T-cell (primary cell): Measurements from ENCODE around the gene DNAJC4. TPM values are rescaled to one million over a fixed set of nuclear protein-coding genes. Genes with fewer than 3 reads are reported as not detected.

Experiments
- ATAC-seq, 4 experiments: fragments of 200-7000 bp in 3 of 4; fragments of 150-1000 bp in 1 of 4; cut with Tn5 transposase; replicated peaks in 1 of 4; 1 replicate in 3 of 4; 2 replicates in 1 of 4; pipeline ENCODE4 v1.10.0; 2021; ENCODE audit warnings: moderate library complexity in 3 of 4, mild to moderate bottlenecking in 2 of 4, moderate number of reproducible peaks in 1 of 4
- CTCF ChIA-PET, 2 donors: fragments of 300-600 bp; sonication (Branson Sonifier 250); formaldehyde crosslinking; loops; one replicate each; lab custom pipeline; 2022; ENCODE audit warnings: antibody characterized with exemption in 2 of 2; lab: Charles Lee
- POLR2A ChIA-PET, 2 donors: fragments of 300-600 bp; sonication (Branson Sonifier 250); formaldehyde crosslinking; loops; one replicate each; lab custom pipeline; 2022; ENCODE audit warnings: antibody characterized with exemption in 2 of 2; lab: Charles Lee
- DNase-seq, 35 experiments: peaks; one replicate each; pipeline versions ENCODE4 v3.0.0 to v3.0.0-alpha.2; 2013 to 2023
- H3K27ac ChIP-seq: one replicate; pipeline ENCODE4 v1.5.1; 2013; ENCODE audit warnings: low read length
- H3K27me3 ChIP-seq, 2 experiments: replicated peaks in 1 of 2; 1 replicate in 1 of 2; 2 replicates in 1 of 2; pipeline versions ENCODE4 v1.6.1 to v1.7.0; 2013; ENCODE audit warnings: low read length in 1 of 2, mixed read lengths in 1 of 2; ENCODE audit not compliant: control insufficient read depth in 2 of 2, insufficient read depth in 2 of 2; ENCODE audit errors: extremely low read depth in 1 of 2
- H3K36me3 ChIP-seq, 2 donors: 1 replicate in 1 of 2; 2 replicates in 1 of 2; pipeline versions ENCODE4 v1.6.1 to v1.7.0; 2013; ENCODE audit warnings: low read length in 1 of 2; ENCODE audit not compliant: control insufficient read depth in 2 of 2, insufficient read depth in 1 of 2; ENCODE audit errors: extremely low read depth in 1 of 2
- H3K4me1 ChIP-seq, 2 experiments: 1 replicate in 1 of 2; 2 replicates in 1 of 2; pipeline versions ENCODE4 v1.6.1 to v1.7.0; 2013; ENCODE audit warnings: low read length in 2 of 2, mixed read lengths in 1 of 2; ENCODE audit not compliant: insufficient read depth in 2 of 2, control insufficient read depth in 1 of 2; ENCODE audit errors: extremely low read depth in 1 of 2
- H3K4me3 ChIP-seq, 2 donors: 1 replicate in 1 of 2; 2 replicates in 1 of 2; pipeline versions ENCODE4 v1.5.1 to v1.7.0; 2013; ENCODE audit warnings: mild to moderate bottlenecking in 2 of 2, low read length in 1 of 2, moderate library complexity in 1 of 2; ENCODE audit not compliant: control insufficient read depth in 1 of 2; ENCODE audit errors: extremely low read depth in 1 of 2
- H3K9me3 ChIP-seq: 2 replicates; pipeline ENCODE4 v1.7.0; 2013
- H3K27ac Mint-ChIP-seq, 2 donors: one replicate each; pipeline ENCODE4 v1.8.0; 2020 to 2021; ENCODE audit warnings: mild to moderate bottlenecking in 2 of 2, mixed read lengths in 2 of 2
- H3K27me3 Mint-ChIP-seq, 2 donors: one replicate each; pipeline ENCODE4 v1.8.0; 2021 to 2022; ENCODE audit warnings: mixed read lengths in 2 of 2
- H3K36me3 Mint-ChIP-seq: one replicate; pipeline ENCODE4 v1.8.0; 2021; ENCODE audit warnings: mixed read lengths
- H3K4me1 Mint-ChIP-seq, 3 donors: one replicate each; pipeline ENCODE4 v1.8.0; 2020 to 2022; ENCODE audit warnings: mixed read lengths in 3 of 3, mild to moderate bottlenecking in 1 of 3
- H3K4me3 Mint-ChIP-seq, 3 donors: one replicate each; pipeline ENCODE4 v1.8.0; 2020 to 2022; ENCODE audit warnings: mild to moderate bottlenecking in 3 of 3, mixed read lengths in 3 of 3, moderate library complexity in 3 of 3
- H3K9me3 Mint-ChIP-seq, 3 donors: one replicate each; pipeline ENCODE4 v1.8.0; 2020 to 2022; ENCODE audit warnings: mixed read lengths in 3 of 3
- WGBS: methylation state at CpG from one replicate; pipeline ENCODE4 v1.1.5; 2013; ENCODE audit warnings: missing lambda C conversion rate; ENCODE audit not compliant: insufficient coverage; 5-methylcytosine and 5-hydroxymethylcytosine counted together
- total RNA-seq, 35 experiments: library from RNA in 6 of 35; stranded (reverse) in 6 of 35; fragments of 120-200 nt in 1 of 35; gene quantifications; one replicate each; pipeline versions ENCODE4 v1.2.1 to v1.2.4 and lab custom pipeline; 2013 to 2026

DNAJC4 gene
- total RNA-seq, 5 donors from 2014 or later (not counting 1 experiment from before 2014, with no cell fraction given), result 46.2 to 64.7 (median 51.4) TPM

DNA sequence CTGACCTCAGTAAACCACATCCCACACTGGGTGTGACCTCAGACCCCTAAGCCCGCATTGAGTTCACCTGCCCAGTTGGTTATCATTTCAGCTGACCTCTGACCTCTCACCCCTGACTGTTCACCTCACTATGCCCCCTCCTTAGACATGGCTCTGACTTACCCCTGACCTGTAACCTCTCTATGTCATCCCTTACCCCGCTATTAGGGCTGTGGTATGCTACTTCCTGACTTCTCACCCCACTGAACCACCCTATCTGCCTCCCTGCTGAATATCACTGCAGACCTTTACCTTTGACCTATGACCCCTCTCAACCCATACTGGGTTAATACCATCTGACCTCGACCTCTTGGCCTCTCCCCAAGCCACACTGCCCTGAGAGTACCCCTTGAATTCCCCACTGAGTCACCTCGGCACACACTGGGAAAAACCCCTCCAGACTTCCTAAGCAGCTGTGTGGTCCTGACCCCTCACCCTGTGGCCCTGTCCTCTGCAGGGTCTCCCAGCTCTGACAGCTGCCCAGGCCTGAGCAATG is 29.3 kb downstream of the DNAJC4 start:
- DNase-seq (no peak), ATAC-seq (no peak)
- CTCF ChIA-PET, result interaction anchor here in 1 of 2 donors (0.5 kb wide), 1 partner anchor 62 kb away, joined by 3 read pairs; no protein-coding TSS in a partner anchor
- Mint-ChIP-seq H3K4me3 (no peak overlapping the region), H3K27me3 (no peaks in the 10 kb centered on the region), H3K4me1 (peaks cover 0 to 9% (median 0%) of the 10 kb centered on the region in 3 donors), H3K9me3 (no peaks in the 10 kb centered on the region), H3K27ac (no peak overlapping the region), H3K36me3 (peaks cover 14% of the 10 kb centered on the region)
- POLR2A ChIA-PET, result no interaction called here
- Histone ChIP-seq H3K27me3 (no peaks in the 10 kb centered on the region), H3K9me3 (no peaks in the 10 kb centered on the region), H3K4me1 (peaks cover 0 to 7% of the 10 kb centered on the region in 2 experiments), H3K4me3 (no peak overlapping the region), H3K36me3 (peaks cover 6 to 7% of the 10 kb centered on the region in 2 donors), H3K27ac (no peak overlapping the region)
- 66% methylated on average over 3 of the region's 4 CpGs for WGBS

DNA sequence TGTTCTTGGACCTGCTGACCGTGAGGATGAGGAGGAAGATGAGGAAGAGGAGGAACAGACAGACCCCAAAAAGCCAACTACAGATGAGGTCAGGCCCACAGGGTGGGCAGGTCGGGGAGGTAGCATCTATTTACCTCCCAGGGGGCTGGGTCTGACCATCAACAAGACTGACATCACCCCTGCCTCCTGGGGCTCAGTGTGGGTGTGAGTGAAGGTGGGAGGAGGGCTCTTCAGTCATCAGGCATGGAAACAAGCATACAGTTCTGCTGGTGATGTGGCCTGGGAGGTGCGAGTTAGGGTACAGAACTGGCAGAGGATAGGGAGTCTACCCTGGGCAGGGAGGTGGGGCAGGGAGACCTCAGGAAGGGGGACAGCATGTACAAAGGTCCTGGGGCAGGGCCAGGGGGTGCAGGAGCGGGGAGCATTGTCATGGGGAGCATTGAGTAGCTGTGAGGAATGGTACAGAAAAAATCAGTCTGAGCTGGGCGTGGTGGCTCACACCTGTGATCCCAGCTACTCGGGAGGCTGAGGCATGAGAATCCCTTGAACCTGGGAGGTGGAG is 29.9 kb downstream of the DNAJC4 start:
- Mint-ChIP-seq H3K4me3 (no peak overlapping the region), H3K9me3 (no peaks in the 10 kb centered on the region), H3K4me1 (peaks cover 0 to 9% (median 0%) of the 10 kb centered on the region in 3 donors), H3K36me3 (peaks cover 14% of the 10 kb centered on the region), H3K27ac (no peak overlapping the region), H3K27me3 (no peaks in the 10 kb centered on the region)
- peaks cover 6 to 7% of the 10 kb centered on the region in 2 donors for H3K36me3 ChIP-seq
- H3K27ac ChIP-seq, result no peak overlapping the region
- no peak for ATAC-seq
- ChIA-PET CTCF (no interaction called here), POLR2A (no interaction called here)
- H3K4me3 ChIP-seq, result no peak overlapping the region
- H3K27me3 ChIP-seq, result no peaks in the 10 kb centered on the region
- H3K4me1 ChIP-seq, result peaks cover 0 to 7% of the 10 kb centered on the region in 2 experiments
- WGBS, result 86% methylated on average over 4 of the region's 6 CpGs
- no peak for DNase-seq
- H3K9me3 ChIP-seq, result no peaks in the 10 kb centered on the region

DNA sequence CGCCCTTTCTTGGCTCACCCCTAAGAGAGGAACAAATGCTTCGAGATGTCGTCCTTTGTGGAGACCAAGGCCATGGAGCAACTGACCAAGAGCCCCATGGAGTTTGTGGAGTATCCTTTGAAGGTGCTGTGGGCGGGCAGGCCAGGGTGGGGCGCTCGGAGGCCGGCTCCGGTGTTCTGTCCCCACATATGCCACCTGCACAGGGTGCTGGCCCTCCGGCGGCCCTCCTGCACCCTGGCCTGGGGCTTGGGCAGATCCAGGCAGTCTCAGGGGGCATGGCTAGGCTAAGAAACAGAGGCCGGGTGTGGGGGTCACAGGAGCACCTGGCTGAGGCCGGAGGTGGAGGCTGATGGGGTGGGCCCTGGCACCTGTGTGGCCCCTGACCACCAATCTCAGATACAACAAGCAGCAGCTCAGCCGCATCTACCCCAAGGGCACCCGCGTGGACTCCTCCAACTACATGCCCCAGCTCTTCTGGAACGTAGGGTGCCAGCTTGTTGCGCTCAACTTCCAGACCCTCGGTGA is 31.3 kb downstream of the DNAJC4 start:
- H3K9me3 Mint-ChIP-seq, result no peaks in the 10 kb centered on the region
- H3K4me3 Mint-ChIP-seq, result no peak overlapping the region
- H3K27ac Mint-ChIP-seq, result no peak overlapping the region
- H3K27me3 Mint-ChIP-seq, result no peaks in the 10 kb centered on the region
- H3K4me1 ChIP-seq, result peaks cover 0 to 7% of the 10 kb centered on the region in 2 experiments
- peaks cover 14% of the 10 kb centered on the region for H3K36me3 Mint-ChIP-seq
- DNase-seq, result no peak
- H3K4me1 Mint-ChIP-seq, result peaks cover 0 to 9% (median 0%) of the 10 kb centered on the region in 3 donors
- WGBS, result 96% methylated on average over 13 of the region's 18 CpGs
- peak in 1 of 4 experiments; percentile 4 for ATAC-seq
- POLR2A ChIA-PET, result no interaction called here
- no peaks in the 10 kb centered on the region for H3K27me3 ChIP-seq
- no peak overlapping the region for H3K27ac ChIP-seq
- H3K9me3 ChIP-seq, result no peaks in the 10 kb centered on the region
- H3K4me3 ChIP-seq, result no peak overlapping the region
- H3K36me3 ChIP-seq, result peaks cover 2 to 6% of the 10 kb centered on the region in 2 donors
- CTCF ChIA-PET, result no interaction called here

DNA sequence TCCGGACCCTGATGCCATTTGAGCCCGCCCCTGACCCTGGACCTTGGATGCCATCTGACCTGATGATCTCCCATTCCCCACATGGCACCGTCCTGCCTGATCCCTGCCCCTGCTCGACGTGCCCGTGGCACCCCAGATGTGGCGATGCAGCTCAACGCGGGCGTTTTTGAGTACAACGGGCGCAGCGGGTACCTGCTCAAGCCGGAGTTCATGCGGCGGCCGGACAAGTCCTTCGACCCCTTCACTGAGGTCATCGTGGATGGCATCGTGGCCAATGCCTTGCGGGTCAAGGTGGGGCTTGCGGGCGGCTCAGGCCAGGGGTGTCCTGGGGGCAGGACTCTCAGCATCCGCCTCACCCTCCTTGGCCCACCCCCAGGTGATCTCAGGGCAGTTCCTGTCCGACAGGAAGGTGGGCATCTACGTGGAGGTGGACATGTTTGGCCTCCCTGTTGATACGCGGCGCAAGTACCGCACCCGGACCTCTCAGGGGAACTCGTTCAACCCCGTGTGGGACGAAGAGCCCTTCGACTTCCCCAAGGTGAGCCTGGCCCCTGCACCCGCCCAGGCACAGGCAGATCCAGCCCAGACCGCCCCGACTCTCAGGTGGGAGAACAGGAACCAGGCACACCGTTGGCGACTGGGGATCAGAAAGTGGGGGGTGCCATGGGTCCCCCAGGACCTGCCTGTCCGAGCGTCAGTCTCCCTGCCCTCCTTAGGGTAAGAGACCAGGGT is 32.1 kb downstream of the DNAJC4 start:
- H3K4me1 ChIP-seq, result peaks cover 0 to 7% of the 10 kb centered on the region in 2 experiments
- 92% methylated on average over 41 of the region's 42 CpGs for WGBS

DNA sequence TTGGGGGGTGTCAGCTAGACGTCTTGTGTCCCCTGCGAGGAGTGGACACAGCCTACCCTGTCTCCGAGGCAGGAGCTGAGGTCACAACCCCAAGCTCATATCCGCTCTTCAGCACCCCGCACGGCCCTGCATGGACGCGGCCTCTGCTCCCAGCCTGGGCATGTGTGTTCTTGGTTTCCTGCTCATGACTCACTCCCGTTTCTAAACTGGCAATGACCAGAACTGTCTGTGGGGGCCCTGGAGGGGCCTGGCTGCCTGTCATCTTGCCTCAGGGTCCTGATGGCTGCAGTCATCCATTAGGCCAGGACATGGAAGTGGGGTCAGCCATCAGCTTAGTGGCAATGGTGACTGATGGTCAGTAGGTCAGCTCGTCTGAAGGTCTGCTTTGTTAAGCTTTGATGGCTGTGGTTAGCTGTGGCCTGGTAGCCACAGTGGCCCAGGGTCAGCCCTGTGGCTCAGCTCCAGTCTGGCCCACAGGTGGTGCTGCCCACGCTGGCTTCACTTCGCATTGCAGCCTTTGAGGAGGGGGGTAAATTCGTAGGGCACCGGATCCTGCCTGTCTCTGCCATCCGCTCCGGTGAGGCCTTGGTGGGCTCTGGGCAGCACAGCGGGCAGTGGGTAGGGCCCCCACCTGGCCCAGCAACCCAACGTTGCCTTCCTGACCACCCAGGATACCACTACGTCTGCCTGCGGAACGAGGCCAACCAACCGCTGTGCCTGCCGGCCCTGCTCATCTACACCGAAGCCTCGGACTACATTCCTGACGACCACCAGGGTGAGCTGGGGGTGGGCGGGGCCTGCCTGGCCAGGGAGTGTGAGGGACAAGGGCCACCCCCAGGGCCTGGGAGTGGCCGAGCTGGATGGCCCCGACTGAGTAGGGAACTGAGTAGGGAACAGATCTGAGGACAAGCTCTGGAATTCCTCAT is 32.9 kb downstream of the DNAJC4 start:
- ATAC-seq, result no peak
- H3K4me3 Mint-ChIP-seq, result no peak overlapping the region

More for the DNA sequence above, 32.1 kb downstream of the DNAJC4 start:
- peaks cover 0 to 9% (median 0%) of the 10 kb centered on the region in 3 donors for H3K4me1 Mint-ChIP-seq
- peaks cover 14% of the 10 kb centered on the region for H3K36me3 Mint-ChIP-seq
- no peaks in the 10 kb centered on the region for H3K9me3 Mint-ChIP-seq
- no peak overlapping the region for H3K27ac ChIP-seq
- ATAC-seq, result no peak
- POLR2A ChIA-PET, result no interaction called here
- DNase-seq, result no peak
- no peak overlapping the region for H3K4me3 Mint-ChIP-seq
- H3K27me3 ChIP-seq, result no peaks in the 10 kb centered on the region
- CTCF ChIA-PET, result no interaction called here
- no peaks in the 10 kb centered on the region for H3K27me3 Mint-ChIP-seq
- no peak overlapping the region for H3K27ac Mint-ChIP-seq
- H3K4me3 ChIP-seq, result no peak overlapping the region
- no peaks in the 10 kb centered on the region for H3K9me3 ChIP-seq
- H3K36me3 ChIP-seq, result peaks cover 0 to 6% of the 10 kb centered on the region in 2 donors

More for the DNA sequence above, 32.9 kb downstream of the DNAJC4 start:
- no peaks in the 10 kb centered on the region for H3K9me3 ChIP-seq
- H3K27me3 Mint-ChIP-seq, result no peaks in the 10 kb centered on the region
- peaks cover 0 to 15% of the 10 kb centered on the region in 2 experiments for H3K4me1 ChIP-seq
- no peak overlapping the region for H3K27ac ChIP-seq
- WGBS, result 88% methylated on average over 24 of the region's 29 CpGs
- POLR2A ChIA-PET, result interaction anchor here in 1 of 2 donors (0.5 kb wide), 1 partner anchor 18 kb away, joined by 11 read pairs; no protein-coding TSS in a partner anchor
- no peak for DNase-seq
- H3K4me1 Mint-ChIP-seq, result peaks cover 5 to 14% (median 7%) of the 10 kb centered on the region in 3 donors
- H3K36me3 Mint-ChIP-seq, result peaks cover 11% of the 10 kb centered on the region
- no peak overlapping the region for H3K4me3 ChIP-seq
- no peaks in the 10 kb centered on the region for H3K9me3 Mint-ChIP-seq
- H3K27ac Mint-ChIP-seq, result no peak overlapping the region
- CTCF ChIA-PET, result no interaction called here
- H3K27me3 ChIP-seq, result no peaks in the 10 kb centered on the region
- peaks cover 0 to 6% of the 10 kb centered on the region in 2 donors for H3K36me3 ChIP-seq
